Liver (tissue), 3 donors: ENCODE results near the gene ZBP1.

Experiments used
- CTCF ChIP-seq: fragments of 150-350 bp; IDR thresholded peaks from 2 replicates; pipeline ENCODE4 v1.5.1; 2017; ENCODE audit warnings: improper control_type of control experiment, low read depth, low read length; ENCODE audit not compliant: missing input control
- SP1 ChIP-seq: IDR thresholded peaks from 2 replicates; pipeline ENCODE4 v1.6.1; 2018; ENCODE audit warnings: antibody characterized with exemption, mild to moderate bottlenecking
- donor health status: healthy.
- donor health status: healthy.

GRCh38 chr20:57651881-57652605 is 31.8 kb upstream of the ZBP1 start:
- TF ChIP-seq SP1 (no peak), CTCF (no peak)
